Measurements from ENCODE around the gene MPRIP.

DNA sequence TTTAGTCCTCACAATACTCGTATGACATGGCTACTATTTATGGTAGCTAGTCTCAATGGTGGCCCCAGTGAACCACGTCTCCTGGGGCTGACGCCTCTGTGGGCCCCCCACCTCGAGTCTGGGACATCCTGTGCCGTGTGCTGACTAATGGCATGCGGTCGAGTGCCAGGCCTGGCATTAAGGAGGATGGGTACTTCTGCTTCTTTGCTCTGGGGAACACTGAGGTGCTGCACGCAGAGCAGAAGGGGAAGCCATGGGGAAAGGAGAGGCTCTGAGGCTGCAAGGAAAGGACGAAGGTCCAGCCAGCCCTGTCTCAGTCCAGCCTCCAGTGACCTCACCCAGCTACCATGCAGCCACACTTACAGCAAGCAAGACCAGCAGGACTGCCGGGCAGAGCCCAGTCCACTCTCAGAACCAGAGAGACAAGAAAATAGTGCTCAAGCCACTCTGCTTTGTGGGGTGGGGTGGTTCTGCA lies 5.7 kb upstream of the MPRIP start:
- TF ChIP-seq, protein P1, sequence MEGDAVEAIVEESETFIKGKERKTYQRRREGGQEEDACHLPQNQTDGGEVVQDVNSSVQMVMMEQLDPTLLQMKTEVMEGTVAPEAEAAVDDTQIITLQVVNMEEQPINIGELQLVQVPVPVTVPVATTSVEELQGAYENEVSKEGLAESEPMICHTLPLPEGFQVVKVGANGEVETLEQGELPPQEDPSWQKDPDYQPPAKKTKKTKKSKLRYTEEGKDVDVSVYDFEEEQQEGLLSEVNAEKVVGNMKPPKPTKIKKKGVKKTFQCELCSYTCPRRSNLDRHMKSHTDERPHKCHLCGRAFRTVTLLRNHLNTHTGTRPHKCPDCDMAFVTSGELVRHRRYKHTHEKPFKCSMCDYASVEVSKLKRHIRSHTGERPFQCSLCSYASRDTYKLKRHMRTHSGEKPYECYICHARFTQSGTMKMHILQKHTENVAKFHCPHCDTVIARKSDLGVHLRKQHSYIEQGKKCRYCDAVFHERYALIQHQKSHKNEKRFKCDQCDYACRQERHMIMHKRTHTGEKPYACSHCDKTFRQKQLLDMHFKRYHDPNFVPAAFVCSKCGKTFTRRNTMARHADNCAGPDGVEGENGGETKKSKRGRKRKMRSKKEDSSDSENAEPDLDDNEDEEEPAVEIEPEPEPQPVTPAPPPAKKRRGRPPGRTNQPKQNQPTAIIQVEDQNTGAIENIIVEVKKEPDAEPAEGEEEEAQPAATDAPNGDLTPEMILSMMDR (IDR thresholded peaks at IDR 0.05 in 8 of 11, conservative IDR thresholded peaks at IDR 0.05 in 3 of 11): no peak
- TF ChIP-seq POLR2A (IDR thresholded peaks at IDR 0.05) (no peak), POLR2AphosphoS5 (IDR thresholded peaks at IDR 0.05) (peak; percentile 74 to 82 (median 77))
